Measurements from ENCODE around the gene RAB6C. TPM values are rescaled to one million over a fixed set of nuclear protein-coding genes. Genes with fewer than 3 reads are reported as not detected.
"Not testable (repeated sequence)": the region's sequence is repeated elsewhere in the genome, so short reads cannot be mapped to it uniquely, and the experiment has no call there.

The RAB6C gene
- total and polyA plus RNA-seq, 10 of the 15 experiments (the other 5 are each of a cell fraction or from before 2014, with no cell fraction given), result not detected

GRCh38 chr2:129958736-129959135 is 20.7 kb upstream of the RAB6C start:
- CTCF ChIA-PET; H3K79me2 ChIP-seq (ENCODE audit: control insufficient read depth, insufficient read depth, low read length); H3K27ac ChIP-seq (ENCODE audit: control insufficient read depth, insufficient read depth); POLR2A ChIA-PET; H4K20me1 ChIP-seq (ENCODE audit: control insufficient read depth, insufficient read depth); H3K4me3 ChIP-seq; in situ Hi-C loops (cut with MboI); H2AFZ ChIP-seq (ENCODE audit: control insufficient read depth, low read depth, low read length); RAD21 ChIA-PET (ENCODE audit: unreplicated experiment); H3K9me3 ChIP-seq (replicated peaks; ENCODE audit: control insufficient read depth, insufficient read depth, low read length); FAIRE-seq; H3K9ac ChIP-seq (ENCODE audit: control insufficient read depth, insufficient read depth, low read length); intact Hi-C loops (cut with micrococcal nuclease; ENCODE audit: unreplicated experiment); H3K27me3 ChIP-seq (replicated peaks in 1 of 2; ENCODE audit: control insufficient read depth in 2 of 2, insufficient read depth in 2 of 2, low read length in 1 of 2); DNase-seq (ENCODE audit: low read depth, low spot score); H3K4me2 ChIP-seq (ENCODE audit: control insufficient read depth, insufficient read depth); BruUV-seq (replicated peaks); H3K36me3 ChIP-seq (ENCODE audit: control insufficient read depth in 2 of 2, insufficient read depth in 2 of 2, low read length in 1 of 2); H3K4me1 ChIP-seq (ENCODE audit: control insufficient read depth, insufficient read depth, low read length); ATAC-seq; SMC1A ChIA-PET (ENCODE audit: uncharacterized antibody, unreplicated experiment): not testable (repeated sequence)
- 21% methylated on average over 4 of the region's 4 CpGs for WGBS (ENCODE audit: insufficient coverage, insufficient replicate concordance, low lambda C conversion rate, missing lambda C conversion rate)

DNA sequence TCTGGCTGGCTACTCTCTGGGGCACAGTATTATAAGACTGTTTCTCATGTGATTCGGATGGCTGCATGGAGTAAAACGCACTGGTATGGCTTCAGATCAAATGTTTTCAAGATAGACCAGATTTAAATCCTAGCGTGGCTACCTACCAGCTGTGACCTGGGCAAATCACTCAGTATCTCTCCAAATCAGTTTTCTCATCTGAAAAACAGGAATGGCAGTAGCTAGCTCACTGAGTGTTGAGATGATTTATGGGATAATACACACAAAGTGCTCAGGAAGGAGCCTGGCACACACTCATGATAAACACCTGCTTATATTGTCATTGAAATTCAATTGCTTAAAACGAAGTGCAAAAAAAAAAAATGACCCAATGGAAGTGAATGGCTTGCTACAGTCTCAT is 10.9 kb upstream of the RAB6C start:
- H3K27me3 ChIP-seq (replicated peaks in 1 of 2; ENCODE audit: control insufficient read depth in 2 of 2, insufficient read depth in 2 of 2, low read length in 1 of 2); H3K4me2 ChIP-seq (ENCODE audit: control insufficient read depth, insufficient read depth); BruUV-seq (replicated peaks); DNase-seq (ENCODE audit: low read depth, low spot score); H2AFZ ChIP-seq (ENCODE audit: control insufficient read depth, low read depth, low read length); RAD21 ChIA-PET (ENCODE audit: unreplicated experiment); CTCF ChIA-PET; POLR2A ChIA-PET; H3K4me1 ChIP-seq (ENCODE audit: control insufficient read depth, insufficient read depth, low read length); SMC1A ChIA-PET (ENCODE audit: uncharacterized antibody, unreplicated experiment); FAIRE-seq; H3K4me3 ChIP-seq; H3K79me2 ChIP-seq (ENCODE audit: control insufficient read depth, insufficient read depth, low read length); H3K36me3 ChIP-seq (ENCODE audit: control insufficient read depth in 2 of 2, insufficient read depth in 2 of 2, low read length in 1 of 2); in situ Hi-C loops (cut with MboI); H4K20me1 ChIP-seq (ENCODE audit: control insufficient read depth, insufficient read depth); ATAC-seq; intact Hi-C loops (cut with micrococcal nuclease; ENCODE audit: unreplicated experiment); H3K27ac ChIP-seq (ENCODE audit: control insufficient read depth, insufficient read depth); H3K9ac ChIP-seq (ENCODE audit: control insufficient read depth, insufficient read depth, low read length); H3K9me3 ChIP-seq (replicated peaks; ENCODE audit: control insufficient read depth, insufficient read depth, low read length): not testable (repeated sequence)
- WGBS (ENCODE audit: insufficient coverage, insufficient replicate concordance, low lambda C conversion rate, missing lambda C conversion rate), result 4% methylated on average over 4 of the region's 4 CpGs

All from GM12878 (cell line).